HG03558 (cell line): ENCODE data around the gene ASAP2.

Experiments
- ATAC-seq: cut with Tn5 transposase; IDR thresholded peaks from one replicate; pipeline ENCODE4 v1.9.1; 2021; ENCODE audit warnings: moderate number of reproducible peaks; ENCODE audit not compliant: unreplicated experiment; ENCODE audit errors: extremely low read depth

ASAP2 gene

GRCh38 chr2:9179572-9180201 lies 26.9 kb upstream of the ASAP2 start:
- no peak for ATAC-seq

- ATAC-seq, result no peak
Measured at GRCh38 chr2:9184361-9184760, 22.3 kb upstream of the ASAP2 start.

GRCh38 chr2:9187620-9188214 lies 18.9 kb upstream of the ASAP2 start:
- no peak for ATAC-seq

- ATAC-seq, result no peak
Measured at GRCh38 chr2:9188823-9189222, 17.8 kb upstream of the ASAP2 start.

DNA sequence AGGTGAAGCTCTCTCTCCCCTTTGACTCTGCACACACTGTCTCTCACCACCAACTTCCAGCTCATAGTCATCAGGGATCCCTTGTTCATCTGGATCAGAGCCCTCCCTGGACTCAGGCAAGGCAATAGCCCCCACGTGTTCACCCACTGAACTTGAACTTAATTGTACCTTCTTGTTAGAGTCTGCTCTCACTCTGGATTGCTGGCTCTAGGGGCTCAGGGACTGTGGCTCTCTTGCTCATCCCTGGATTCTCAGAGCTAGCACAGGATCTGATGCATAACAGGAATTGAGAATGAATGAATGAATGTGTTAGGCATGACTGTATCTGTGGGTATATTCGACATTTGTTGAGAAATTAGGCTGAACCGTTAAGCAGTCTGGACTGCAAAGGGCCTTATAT lies 16.7 kb upstream of the ASAP2 start:
- no peak for ATAC-seq

DNA sequence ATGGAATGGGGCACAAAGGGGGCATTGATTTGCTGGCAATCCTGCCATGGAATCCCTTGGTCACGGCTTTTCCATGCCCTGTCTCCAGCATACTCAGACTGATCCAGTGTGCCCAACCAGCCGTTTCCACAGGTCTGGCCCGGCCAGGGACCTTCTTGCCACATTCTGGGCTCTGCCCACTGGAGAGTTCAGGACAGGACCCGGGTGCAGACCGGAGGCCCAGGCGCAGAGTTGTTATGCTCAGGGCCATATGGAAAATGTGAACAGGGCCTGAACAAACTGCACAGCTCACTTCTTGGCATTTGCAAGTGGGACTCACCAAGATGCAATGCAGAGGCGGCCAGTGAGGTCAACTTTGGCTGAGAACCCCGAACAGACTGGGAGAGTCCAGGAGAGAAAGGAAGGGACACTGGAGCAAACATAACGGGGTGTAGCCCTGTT lies 15.6 kb upstream of the ASAP2 start:
- no peak for ATAC-seq

- ATAC-seq, result no peak
Measured at GRCh38 chr2:9192712-9193111, 13.9 kb upstream of the ASAP2 start.

- ATAC-seq, result no peak
Measured at GRCh38 chr2:9194352-9194751, 12.3 kb upstream of the ASAP2 start.

- no peak for ATAC-seq
Measured at GRCh38 chr2:9196637-9197036, 10.0 kb upstream of the ASAP2 start.

- ATAC-seq, result no peak
Measured at GRCh38 chr2:9197916-9198315, 8.7 kb upstream of the ASAP2 start.

DNA sequence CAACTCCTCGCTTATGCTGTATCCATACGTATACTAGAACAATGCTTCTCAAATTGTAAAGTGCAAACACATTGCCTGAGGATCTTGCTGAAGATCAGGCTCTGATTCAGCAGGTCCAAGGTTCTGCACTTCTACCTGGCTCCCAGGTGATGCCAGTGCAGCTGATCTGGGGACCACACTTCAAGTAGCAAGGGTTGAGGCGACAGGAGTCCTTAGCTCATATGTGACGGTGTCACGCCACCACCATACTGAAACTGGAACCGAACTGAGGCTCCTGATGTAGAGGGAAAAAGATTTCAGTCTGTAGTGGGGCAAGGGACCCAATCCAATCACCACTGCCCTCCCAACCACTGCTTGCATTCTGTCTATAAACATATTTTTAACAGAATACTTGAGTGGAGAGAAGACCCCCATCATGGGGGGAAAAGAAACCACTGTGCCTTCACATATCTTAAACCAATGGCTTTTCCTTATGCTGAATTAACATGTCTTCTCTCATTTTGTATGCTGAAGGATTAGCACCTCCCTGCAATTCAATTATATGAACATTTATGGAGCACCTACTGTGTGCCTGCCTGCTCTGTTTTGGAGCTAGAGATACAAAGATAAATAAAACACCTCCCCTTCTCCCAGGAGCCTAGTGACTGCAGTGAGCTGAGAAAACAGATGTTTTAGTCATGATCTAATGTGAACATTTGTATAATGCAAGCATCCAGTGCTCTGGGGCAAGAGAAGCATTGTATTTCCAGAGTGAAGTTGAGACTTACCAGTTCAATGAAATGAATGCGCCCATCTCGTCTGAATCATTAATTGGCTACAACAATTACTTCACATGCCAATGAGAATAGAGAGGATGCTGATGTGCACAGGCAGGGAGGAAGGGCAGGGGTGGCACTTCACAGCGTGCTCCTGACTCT lies 6.6 kb upstream of the ASAP2 start:
- no peak for ATAC-seq

- no peak for ATAC-seq
Measured at GRCh38 chr2:9200633-9201015, 6.0 kb upstream of the ASAP2 start.

DNA sequence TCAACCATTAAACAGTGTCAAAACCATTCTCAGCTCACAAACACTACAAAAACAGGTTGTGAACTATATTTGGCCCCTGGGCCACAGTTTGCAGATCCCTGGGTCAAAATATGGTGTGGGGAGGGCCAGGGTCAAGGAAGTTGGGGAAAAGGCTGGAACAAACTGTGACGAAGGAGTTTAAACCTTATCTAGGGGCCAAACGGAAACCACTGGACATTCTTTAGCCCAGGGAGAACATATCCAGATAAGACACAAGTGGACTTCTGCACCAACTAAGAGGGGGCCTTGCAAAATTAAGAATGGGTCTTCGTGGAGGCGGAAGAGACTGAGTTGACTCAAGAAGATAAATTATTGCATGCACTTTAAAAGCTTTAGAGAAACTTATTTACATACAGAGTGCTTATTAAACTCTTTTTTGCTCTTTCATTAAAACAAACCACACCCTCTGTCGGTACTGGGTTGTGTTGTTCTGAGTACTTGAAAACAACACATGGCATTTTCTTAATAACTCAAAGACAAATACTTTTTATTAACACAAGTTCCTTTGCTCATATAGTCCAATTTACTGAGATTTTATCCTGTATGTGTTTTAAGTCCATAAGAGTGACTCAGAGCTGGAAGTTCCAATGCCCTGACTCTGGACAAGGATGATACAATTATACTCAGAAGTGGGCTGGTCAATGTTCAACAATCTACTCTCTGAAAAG lies 5.3 kb upstream of the ASAP2 start:
- ATAC-seq, result no peak

DNA sequence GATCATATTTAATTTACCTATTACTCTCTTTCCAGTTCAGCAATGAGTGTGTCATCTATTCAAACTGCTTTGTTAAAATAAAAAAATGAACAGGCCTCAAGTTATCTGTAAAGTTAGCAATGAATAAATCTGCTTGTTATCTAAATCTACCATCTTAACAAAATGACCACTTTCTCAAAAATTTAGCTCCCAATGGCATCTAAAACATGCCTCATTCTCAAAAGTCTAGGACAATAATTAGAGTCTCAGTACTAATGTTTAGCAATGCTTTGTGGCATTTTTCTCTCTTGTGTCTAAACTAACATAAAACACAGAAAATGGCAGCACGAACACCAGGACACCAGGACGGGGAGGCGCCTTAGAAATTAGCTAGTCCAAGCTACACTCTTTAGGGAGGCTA lies 3.6 kb upstream of the ASAP2 start:
- ATAC-seq, result no peak

DNA sequence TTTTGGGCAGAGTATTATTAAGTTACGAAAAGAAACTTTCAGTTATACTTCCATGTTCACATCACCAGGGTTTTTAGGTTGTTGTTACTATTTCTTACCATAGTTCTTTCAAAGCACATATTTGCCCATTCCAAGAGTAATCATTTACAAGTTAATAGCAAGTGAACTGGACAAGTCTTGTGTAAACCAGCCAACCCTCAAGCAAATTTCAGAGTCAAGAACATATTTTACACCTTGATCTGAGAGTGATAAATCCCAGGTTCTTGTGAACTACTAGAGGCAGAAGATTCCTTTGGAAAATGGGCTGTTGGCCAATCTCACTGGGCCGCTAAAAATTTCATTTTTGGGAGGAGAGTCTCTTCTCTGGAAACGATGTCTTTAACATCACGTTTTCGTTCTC lies 2.7 kb upstream of the ASAP2 start:
- ATAC-seq, result no peak

DNA sequence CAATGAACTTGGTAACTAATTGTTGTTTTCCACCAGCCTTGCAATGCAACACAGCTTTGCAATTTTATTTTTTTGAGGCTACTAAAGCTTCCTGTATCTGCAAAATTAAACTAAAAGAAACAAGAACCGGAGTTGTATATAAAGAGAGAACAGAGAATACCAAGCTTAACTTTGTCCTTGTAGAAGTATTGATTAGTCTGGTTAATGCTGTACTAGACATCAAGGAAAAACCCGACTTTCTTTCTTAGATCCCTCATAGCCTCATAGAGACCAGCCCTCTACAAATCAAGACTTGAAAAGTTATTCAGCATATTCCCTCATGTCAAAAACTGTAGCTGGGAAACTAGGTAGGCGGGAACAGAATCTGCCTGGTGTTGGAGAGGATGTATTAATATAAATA lies 1.7 kb upstream of the ASAP2 start:
- ATAC-seq, result no peak

DNA sequence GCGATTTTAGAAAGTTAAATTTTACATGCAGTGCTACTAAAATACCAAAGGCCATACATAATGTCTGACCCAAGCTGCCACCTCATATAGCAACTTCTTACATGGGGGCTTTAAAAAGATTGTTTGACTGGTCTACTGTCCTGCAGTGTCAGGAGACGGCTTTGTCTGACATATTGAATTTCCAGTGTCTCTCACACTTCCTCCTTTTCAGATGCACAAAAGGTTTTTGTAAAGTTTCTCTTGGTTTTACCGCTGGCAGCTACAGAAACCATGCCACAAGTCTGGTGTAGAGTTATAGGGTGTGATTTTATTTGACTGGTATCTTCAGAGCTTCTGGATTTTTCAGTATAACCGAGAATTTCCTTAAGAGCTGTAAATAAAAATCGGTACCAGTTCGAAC lies 1.1 kb upstream of the ASAP2 start:
- no peak for ATAC-seq

GRCh38 chr2:9206991-9207640 lies 504 bp downstream of the ASAP2 start:
- ATAC-seq, result no peak

DNA sequence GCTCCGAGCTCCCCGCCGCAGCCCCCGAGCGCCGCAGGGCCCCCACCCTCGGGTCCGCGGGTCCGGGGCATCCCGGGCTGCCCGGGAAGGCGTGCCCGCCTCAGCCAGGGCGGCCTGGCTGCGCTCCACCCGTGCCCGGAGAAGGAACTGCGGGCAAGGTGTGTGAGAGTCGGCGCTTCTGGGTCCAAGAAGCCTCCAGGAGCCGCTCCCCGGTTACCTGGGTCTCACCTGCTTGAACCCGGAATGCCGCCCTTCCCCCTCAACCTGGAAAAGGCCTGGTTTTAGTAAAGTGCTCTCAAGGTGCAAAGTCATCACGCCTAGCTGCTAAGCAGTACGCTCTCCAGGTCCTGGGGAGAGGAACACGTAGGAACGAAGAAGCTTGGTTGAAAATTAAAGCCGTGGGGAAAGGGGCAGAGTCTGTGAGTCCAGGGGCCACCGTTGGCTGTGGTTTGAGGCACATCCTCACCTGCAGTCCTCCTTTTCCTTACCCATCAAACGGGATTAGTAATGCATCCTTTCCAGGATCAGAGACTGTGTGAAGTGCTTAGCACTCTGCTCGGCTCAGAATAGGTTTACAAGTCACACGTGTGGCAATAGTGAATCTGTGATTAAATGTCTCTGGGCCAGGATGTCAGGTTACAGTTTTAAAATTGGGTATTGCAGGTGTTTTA lies 1.2 kb downstream of the ASAP2 start:
- no peak for ATAC-seq

DNA sequence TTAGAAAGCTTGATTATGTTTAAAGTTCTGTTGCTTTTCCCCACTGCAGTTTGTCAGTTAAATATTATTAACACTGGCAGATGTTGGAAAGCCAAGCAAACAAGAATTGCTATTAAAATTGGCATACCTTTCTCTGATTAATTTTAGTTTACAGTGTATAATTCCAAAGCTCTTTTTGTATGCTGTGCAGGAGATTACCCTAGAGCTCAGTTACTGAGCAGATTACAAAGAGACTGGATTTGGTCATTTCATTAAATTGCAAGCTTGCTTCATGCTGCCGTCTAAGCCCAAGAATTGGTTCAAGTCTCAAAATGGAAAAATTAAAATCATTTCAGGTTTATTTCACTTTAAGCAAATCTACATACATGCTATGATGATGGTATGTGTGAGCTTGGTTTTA lies 2.3 kb downstream of the ASAP2 start:
- ATAC-seq, result no peak
